Activated naive CD4-positive, alpha-beta T cell treated with anti-CD3 and anti-CD28 coated beads, Interleukin-2, amount 10 ng/mL, durations not matched to agents 7 days and 5 days (primary cell): ENCODE measurements around the gene GRIK4.

Experiments
- CTCF ChIA-PET: fragments of 350-600 bp; sonication (Branson Sonifier 250); formaldehyde crosslinking; loops from one replicate; lab custom pipeline; 2021; ENCODE audit warnings: antibody characterized with exemption; lab: Charles Lee
- DNase-seq: peaks from one replicate; pipeline ENCODE4 v3.0.0-alpha.2; 2020
- H3K27ac Mint-ChIP-seq: one replicate; pipeline ENCODE4 v1.8.0; 2021; ENCODE audit warnings: mild to moderate bottlenecking, moderate library complexity, mixed read lengths
- H3K27me3 Mint-ChIP-seq: one replicate; pipeline ENCODE4 v1.8.0; 2021; ENCODE audit warnings: mild to moderate bottlenecking, mixed read lengths
- H3K36me3 Mint-ChIP-seq: one replicate; pipeline ENCODE4 v1.8.0; 2021; ENCODE audit warnings: mixed read lengths
- H3K4me1 Mint-ChIP-seq: one replicate; pipeline ENCODE4 v1.8.0; 2021; ENCODE audit warnings: mixed read lengths
- H3K4me3 Mint-ChIP-seq: one replicate; pipeline ENCODE4 v1.8.0; 2021; ENCODE audit warnings: mild to moderate bottlenecking, moderate library complexity, mixed read lengths
- H3K9me3 Mint-ChIP-seq: one replicate; pipeline ENCODE4 v1.8.0; 2021; ENCODE audit warnings: mixed read lengths

GRIK4 gene

GRCh38 chr11:120931057-120931779 is 419.7 kb downstream of the GRIK4 start:
- no peak overlapping the region for H3K27ac Mint-ChIP-seq

GRCh38 chr11:120932305-120932915 is 420.9 kb downstream of the GRIK4 start:
- Mint-ChIP-seq H3K27ac (no peak overlapping the region), H3K4me1 (no peaks in the 10 kb centered on the region), H3K36me3 (no peaks in the 10 kb centered on the region), H3K9me3 (no peaks in the 10 kb centered on the region), H3K4me3 (no peak overlapping the region), H3K27me3 (peaks cover 23% of the 10 kb centered on the region)
- no peak for DNase-seq
- CTCF ChIA-PET = interaction anchor here (0.6 kb wide), 1 partner anchor 23 kb away, joined by 5 read pairs; no protein-coding TSS in a partner anchor

More at GRCh38 chr11:120931057-120931779, 419.7 kb downstream of the GRIK4 start:
- Mint-ChIP-seq H3K36me3 (no peaks in the 10 kb centered on the region), H3K27me3 (peaks cover 17% of the 10 kb centered on the region), H3K9me3 (no peaks in the 10 kb centered on the region), H3K4me3 (no peak overlapping the region), H3K4me1 (no peaks in the 10 kb centered on the region)
- DNase-seq = no peak
- CTCF ChIA-PET = interaction anchor here (1.2 to 2.1 kb wide), 4 partner anchors 10 to 189 kb away, joined by 3 to 6 read pairs (median 4); no protein-coding TSS in a partner anchor

GRCh38 chr11:120936356-120936755 is 424.8 kb downstream of the GRIK4 start:
- H3K27me3 Mint-ChIP-seq = peaks cover 27% of the 10 kb centered on the region

DNA sequence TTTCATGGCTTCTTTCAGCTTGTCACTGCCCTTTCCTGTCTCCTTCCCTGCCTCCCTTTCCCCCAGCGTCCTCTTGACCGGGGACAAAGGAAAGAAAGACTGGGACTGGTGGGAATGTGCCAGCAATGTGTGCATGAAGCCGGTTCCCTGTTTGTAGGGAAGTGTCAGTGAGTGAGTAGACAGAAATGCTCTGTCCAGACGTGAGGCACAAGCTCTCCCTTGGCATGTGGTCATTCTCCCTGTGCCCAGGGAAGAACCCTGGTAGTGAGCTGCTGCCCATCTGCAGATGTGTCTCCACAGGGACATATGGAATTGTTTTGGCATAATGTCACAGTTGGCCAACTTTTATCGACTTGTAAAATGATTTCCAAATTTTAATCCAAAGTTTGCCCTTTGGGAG is 426.0 kb downstream of the GRIK4 start:
- H3K4me3 Mint-ChIP-seq = no peak overlapping the region
- no peaks in the 10 kb centered on the region for H3K36me3 Mint-ChIP-seq
- no peaks in the 10 kb centered on the region for H3K4me1 Mint-ChIP-seq
- CTCF ChIA-PET = interaction anchor here (1.3 kb wide), 1 partner anchor 10 kb away, joined by 5 read pairs; no protein-coding TSS in a partner anchor
- H3K27ac Mint-ChIP-seq = no peak overlapping the region
- H3K9me3 Mint-ChIP-seq = no peaks in the 10 kb centered on the region
- DNase-seq = no peak
- peaks cover 27% of the 10 kb centered on the region for H3K27me3 Mint-ChIP-seq

More at GRCh38 chr11:120936356-120936755, 424.8 kb downstream of the GRIK4 start:
- no peak for DNase-seq
- Mint-ChIP-seq H3K27ac (no peak overlapping the region), H3K4me1 (no peaks in the 10 kb centered on the region), H3K4me3 (no peak overlapping the region), H3K9me3 (no peaks in the 10 kb centered on the region), H3K36me3 (no peaks in the 10 kb centered on the region)
- CTCF ChIA-PET = interaction anchor here (1.3 to 3.1 kb wide), 2 partner anchors 9 to 258 kb away, joined by 5 to 12 read pairs; no protein-coding TSS in a partner anchor

DNA sequence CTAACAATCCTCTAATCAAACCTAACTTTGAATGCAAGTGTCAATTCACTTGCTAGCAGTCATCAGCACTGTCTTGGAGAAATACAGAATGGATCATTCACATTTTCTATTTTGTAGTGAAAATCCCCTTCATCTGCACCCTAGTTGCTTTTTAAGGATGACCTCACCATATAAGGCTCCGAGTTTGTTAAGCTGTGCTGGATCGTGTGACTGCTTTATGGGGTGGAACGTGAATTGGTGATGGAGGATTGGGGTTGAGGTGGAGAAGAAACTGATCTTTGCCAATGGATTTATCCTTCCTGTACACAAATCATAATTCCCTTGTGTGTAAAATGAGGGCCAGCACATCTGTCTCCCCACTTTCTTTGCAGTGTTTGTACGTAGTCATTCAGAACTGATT is 426.7 kb downstream of the GRIK4 start:
- no peak for DNase-seq
- CTCF ChIA-PET = no interaction called here
- Mint-ChIP-seq H3K27ac (no peak overlapping the region), H3K4me3 (no peak overlapping the region), H3K9me3 (no peaks in the 10 kb centered on the region), H3K4me1 (no peaks in the 10 kb centered on the region), H3K36me3 (no peaks in the 10 kb centered on the region), H3K27me3 (peaks cover 27% of the 10 kb centered on the region)

DNA sequence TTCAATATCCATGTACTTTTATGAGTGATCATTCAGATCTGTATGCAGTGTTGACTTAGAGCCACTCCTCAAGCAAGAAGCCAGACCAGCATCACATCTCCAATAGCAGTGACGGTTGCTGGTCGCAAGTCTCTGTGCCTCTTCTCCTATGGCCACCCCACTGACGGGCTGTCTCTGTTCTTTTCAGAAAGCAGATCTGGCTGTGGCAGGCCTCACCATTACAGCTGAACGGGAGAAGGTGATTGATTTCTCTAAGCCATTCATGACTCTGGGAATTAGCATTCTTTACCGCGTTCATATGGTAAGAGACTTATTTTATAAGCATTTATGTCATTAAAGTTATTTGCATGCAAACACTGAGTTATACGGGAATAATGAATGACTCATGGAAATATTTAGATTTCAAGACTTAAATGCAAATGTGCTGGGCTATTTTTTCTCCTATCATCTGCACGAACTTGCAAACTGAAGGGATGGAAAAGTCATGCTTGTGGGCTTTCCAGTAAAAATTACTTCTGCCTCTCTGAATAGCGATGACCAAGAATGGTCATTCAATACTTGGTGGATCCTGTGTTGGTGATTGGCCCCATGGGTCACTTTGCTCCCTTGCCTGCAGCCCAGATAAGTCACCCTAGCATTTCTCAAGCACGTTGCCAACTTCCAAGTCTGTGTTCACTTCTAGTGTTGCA is 428.8 kb downstream of the GRIK4 start:
- H3K36me3 Mint-ChIP-seq = no peaks in the 10 kb centered on the region
- H3K27ac Mint-ChIP-seq = no peak overlapping the region
- CTCF ChIA-PET = interaction anchor here (1.2 kb wide), 1 partner anchor 10 kb away, joined by 6 read pairs; no protein-coding TSS in a partner anchor
- peaks cover 19% of the 10 kb centered on the region for H3K27me3 Mint-ChIP-seq
- no peak overlapping the region for H3K4me3 Mint-ChIP-seq
- H3K4me1 Mint-ChIP-seq = no peaks in the 10 kb centered on the region
- DNase-seq = no peak
- peaks cover 8% of the 10 kb centered on the region for H3K9me3 Mint-ChIP-seq

GRCh38 chr11:120941000-120941399 is 429.5 kb downstream of the GRIK4 start:
- CTCF ChIA-PET = interaction anchor here (0.9 to 1.5 kb wide), 3 partner anchors 11 to 13 kb away, joined by 3 to 6 read pairs (median 3); no protein-coding TSS in a partner anchor
- H3K9me3 Mint-ChIP-seq = peaks cover 12% of the 10 kb centered on the region

GRCh38 chr11:120942701-120943100 is 431.2 kb downstream of the GRIK4 start:
- Mint-ChIP-seq H3K9me3 (peaks cover 12% of the 10 kb centered on the region), H3K27me3 (peaks cover 8% of the 10 kb centered on the region), H3K4me1 (no peaks in the 10 kb centered on the region), H3K4me3 (no peak overlapping the region), H3K27ac (no peak overlapping the region), H3K36me3 (no peaks in the 10 kb centered on the region)
- DNase-seq = no peak
- CTCF ChIA-PET = no interaction called here

More at GRCh38 chr11:120941000-120941399, 429.5 kb downstream of the GRIK4 start:
- H3K27ac Mint-ChIP-seq = no peak overlapping the region
- DNase-seq = no peak
- H3K4me3 Mint-ChIP-seq = no peak overlapping the region
- H3K27me3 Mint-ChIP-seq = peaks cover 18% of the 10 kb centered on the region
- H3K4me1 Mint-ChIP-seq = no peaks in the 10 kb centered on the region
- no peaks in the 10 kb centered on the region for H3K36me3 Mint-ChIP-seq

GRCh38 chr11:120945042-120945441 is 433.5 kb downstream of the GRIK4 start:
- Mint-ChIP-seq H3K27me3 (peaks cover 3% of the 10 kb centered on the region), H3K36me3 (no peaks in the 10 kb centered on the region), H3K4me3 (no peak overlapping the region), H3K27ac (no peak overlapping the region), H3K9me3 (peaks cover 12% of the 10 kb centered on the region), H3K4me1 (no peaks in the 10 kb centered on the region)
- DNase-seq = no peak
- CTCF ChIA-PET = interaction anchor here (0.6 to 1.0 kb wide), 2 partner anchors 167 to 249 kb away, joined by 4 to 5 read pairs; no protein-coding TSS in a partner anchor

GRCh38 chr11:120950880-120951279 is 439.3 kb downstream of the GRIK4 start:
- no peak overlapping the region for H3K27ac Mint-ChIP-seq
- CTCF ChIA-PET = interaction anchor here (1.1 kb wide), 1 partner anchor 16 kb away, joined by 5 read pairs; no protein-coding TSS in a partner anchor
- peaks cover under 1% of the 10 kb centered on the region for H3K9me3 Mint-ChIP-seq
- no peak overlapping the region for H3K4me3 Mint-ChIP-seq
- no peaks in the 10 kb centered on the region for H3K36me3 Mint-ChIP-seq
- no peak for DNase-seq
- H3K4me1 Mint-ChIP-seq = peaks cover 4% of the 10 kb centered on the region
- peaks cover 18% of the 10 kb centered on the region for H3K27me3 Mint-ChIP-seq

DNA sequence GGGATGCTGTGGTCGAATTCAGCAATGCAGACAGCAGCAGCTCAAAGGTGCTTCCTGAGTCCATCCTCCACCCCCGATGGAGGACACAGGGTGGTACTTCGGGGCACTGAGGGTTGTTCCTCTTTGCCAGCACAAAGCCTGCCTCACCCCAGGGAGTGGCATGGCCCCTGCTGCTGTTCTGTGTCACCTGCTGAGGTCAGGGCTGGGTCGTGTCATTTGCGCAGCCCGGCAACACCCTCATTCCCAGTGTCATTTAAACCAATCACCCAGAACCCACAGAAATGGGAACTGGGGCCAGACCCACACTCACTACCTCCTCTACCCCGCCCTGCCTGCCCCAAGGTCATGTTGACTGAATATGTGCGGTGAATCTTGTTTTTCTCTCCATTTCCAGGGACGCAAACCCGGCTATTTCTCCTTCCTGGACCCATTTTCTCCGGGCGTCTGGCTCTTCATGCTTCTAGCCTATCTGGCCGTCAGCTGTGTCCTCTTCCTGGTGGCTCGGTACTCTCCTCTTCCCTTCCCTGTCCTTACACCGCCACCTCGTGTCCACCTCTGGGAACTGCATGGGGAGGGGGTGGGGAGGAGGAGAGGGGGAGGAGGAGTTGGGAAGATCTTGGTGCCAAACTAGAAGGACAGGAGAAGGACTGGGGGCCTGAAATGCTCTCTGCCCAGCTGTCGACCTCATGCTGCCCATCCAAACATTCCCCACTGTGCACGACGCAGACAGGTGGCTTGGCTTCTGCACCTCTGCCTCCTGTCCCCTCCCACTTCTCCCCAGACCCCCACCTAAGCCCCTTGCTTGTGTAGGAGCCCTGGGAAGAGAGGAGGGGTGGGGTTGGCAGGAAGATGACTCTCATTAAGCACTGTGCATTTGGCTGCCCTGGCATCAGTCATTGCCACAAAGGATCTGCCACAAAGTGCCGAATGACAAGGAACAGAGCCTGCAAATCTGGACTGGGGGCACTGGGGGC is 441.2 kb downstream of the GRIK4 start:
- no peaks in the 10 kb centered on the region for H3K36me3 Mint-ChIP-seq
- peaks cover 18% of the 10 kb centered on the region for H3K27me3 Mint-ChIP-seq
- no peaks in the 10 kb centered on the region for H3K9me3 Mint-ChIP-seq
- CTCF ChIA-PET = interaction anchor here (0.6 to 1.3 kb wide), 5 partner anchors 11 to 619 kb away, joined by 3 read pairs; no protein-coding TSS in a partner anchor
- no peak overlapping the region for H3K4me3 Mint-ChIP-seq
- DNase-seq = peak; percentile 65
- H3K4me1 Mint-ChIP-seq = peaks cover 15% of the 10 kb centered on the region
- H3K27ac Mint-ChIP-seq = no peak overlapping the region

GRCh38 chr11:120954381-120954780 is 442.8 kb downstream of the GRIK4 start:
- Mint-ChIP-seq H3K36me3 (no peaks in the 10 kb centered on the region), H3K4me3 (no peak overlapping the region), H3K27ac (no peak overlapping the region), H3K9me3 (no peaks in the 10 kb centered on the region), H3K4me1 (peaks cover 16% of the 10 kb centered on the region), H3K27me3 (peaks cover 18% of the 10 kb centered on the region)
- CTCF ChIA-PET = interaction anchor here (1.0 to 1.8 kb wide), 4 partner anchors 9 to 240 kb away, joined by 3 to 7 read pairs (median 3); no protein-coding TSS in a partner anchor
- no peak for DNase-seq
